SK-N-SH (cell line): ENCODE measurements around the gene DLGAP5. TPM values are rescaled to one million over a fixed set of nuclear protein-coding genes. Genes with fewer than 3 reads are reported as not detected.

Experiments
- CTCF ChIA-PET: fragments of 300-600, 350-600 bp; formaldehyde crosslinking; extraction: SDS; loops from one replicate; lab custom pipeline; 2021; lab: Yijun Ruan, JAX
- POLR2A ChIA-PET: fragments of 350-600 bp; sonication (Branson Sonifier 250); formaldehyde crosslinking; extraction: SDS; loops from one replicate; lab custom pipeline; 2020; ENCODE audit warnings: antibody characterized with exemption, inconsistent platforms; lab: Yijun Ruan, JAX
- DNase-seq: peaks from one replicate; pipeline ENCODE4 v3.0.0; 2012
- H2AFZ ChIP-seq: fragments of 200-600 bp; sonication (generic); 2 replicates; pipeline ENCODE4 v1.8.1; 2016; ENCODE audit warnings: antibody characterized with exemption, mild to moderate bottlenecking, low read depth
- H3F3A ChIP-seq: fragments of 200-600 bp; sonication (generic); replicated peaks from 2 replicates; pipeline ENCODE3; 2016; ENCODE audit warnings: antibody characterized with exemption, mild to moderate bottlenecking; ENCODE audit not compliant: insufficient read depth
- H3K27ac ChIP-seq, 2 experiments: fragments of 200-500 bp in 1 of 2; fragments of 200-600 bp in 1 of 2; sonication (Bioruptor generic) in 1 of 2; sonication (generic), shearing (Covaris generic) in 1 of 2; 2 replicates each; pipeline versions ENCODE4 v1.5.1 to v1.6.1; 2014 to 2016; ENCODE audit warnings: low read depth in 2 of 2, inconsistent platforms in 1 of 2, low read length in 1 of 2, mild to moderate bottlenecking in 1 of 2, mixed read lengths in 1 of 2
- H3K27me3 ChIP-seq: fragments of 200-600 bp; sonication (generic), shearing (Covaris generic); 2 replicates; pipeline ENCODE4 v1.6.1; 2016; ENCODE audit warnings: mixed run types; ENCODE audit not compliant: insufficient read depth
- H3K36me3 ChIP-seq, 2 experiments: fragments of 200-500 bp in 1 of 2; fragments of 200-600 bp in 1 of 2; sonication (Bioruptor generic) in 1 of 2; sonication (generic) in 1 of 2; replicated peaks in 1 of 2; 2 replicates each; pipeline versions ENCODE3 to v1.5.1; 2014 to 2016; ENCODE audit warnings: low read length in 1 of 2, mild to moderate bottlenecking in 1 of 2; ENCODE audit not compliant: insufficient read depth in 2 of 2, control insufficient read depth in 1 of 2
- H3K4me1 ChIP-seq, 2 experiments: fragments of 200-500 bp in 1 of 2; fragments of 200-600 bp in 1 of 2; sonication (Bioruptor generic) in 1 of 2; sonication (generic), shearing (Covaris generic) in 1 of 2; 2 replicates each; pipeline versions ENCODE4 v1.5.1 to v1.6.1; 2014 to 2016; ENCODE audit warnings: low read depth in 1 of 2, low read length in 1 of 2, mixed run types in 1 of 2; ENCODE audit not compliant: insufficient read depth in 2 of 2, control insufficient read depth in 1 of 2
- H3K4me2 ChIP-seq: fragments of 200-600 bp; sonication (generic), shearing (Covaris generic); 2 replicates; pipeline ENCODE4 v1.6.1; 2017; ENCODE audit warnings: mixed run types
- H3K4me3 ChIP-seq, 2 experiments: fragments of 200-500 bp in 1 of 2; fragments of 200-600 bp in 1 of 2; sonication (Bioruptor generic) in 1 of 2; sonication (generic), shearing (Covaris generic) in 1 of 2; 2 replicates each; pipeline versions ENCODE4 v1.5.1 to v1.8.1; 2014 to 2016; ENCODE audit warnings: low read depth in 2 of 2, inconsistent platforms in 1 of 2, low read length in 1 of 2, mild to moderate bottlenecking in 1 of 2, mixed read lengths in 1 of 2, moderate library complexity in 1 of 2
- H3K79me2 ChIP-seq: fragments of 200-600 bp; sonication (generic); 2 replicates; pipeline ENCODE4 v1.8.1; 2017; ENCODE audit warnings: mild to moderate bottlenecking; ENCODE audit not compliant: insufficient read depth
- H3K9ac ChIP-seq: fragments of 200-600 bp; sonication (generic); 2 replicates; pipeline ENCODE4 v1.6.1; 2017; ENCODE audit warnings: mixed run types
- H3K9me2 ChIP-seq: fragments of 200-600 bp; sonication (generic); 2 replicates; pipeline ENCODE4 v1.6.1; 2017; ENCODE audit warnings: mixed run types
- H3K9me3 ChIP-seq: fragments of 200-600 bp; sonication (generic); 2 replicates; pipeline ENCODE4 v1.6.1; 2017; ENCODE audit warnings: mixed run types, mild to moderate bottlenecking, moderate library complexity
- H4K20me1 ChIP-seq: fragments of 200-600 bp; sonication (generic); 2 replicates; pipeline ENCODE4 v1.6.1; 2017; ENCODE audit warnings: mild to moderate bottlenecking, mixed run types; ENCODE audit not compliant: insufficient read depth
- EZH2phosphoT487 ChIP-seq: fragments of 200-600 bp; sonication (generic); IDR thresholded peaks from 2 replicates; pipeline ENCODE4 v1.6.1; 2017; ENCODE audit warnings: low read depth, mixed run types, mild to moderate bottlenecking, antibody characterized with exemption, moderate library complexity, borderline replicate concordance
- FOSL2 ChIP-seq: IDR thresholded peaks from 2 replicates; pipeline ENCODE4 v1.4.0; 2012; ENCODE audit warnings: low read depth, mild to moderate bottlenecking, moderate library complexity, borderline replicate concordance
- GATA2 ChIP-seq: sonication (generic); formaldehyde crosslinking; IDR thresholded peaks from 2 replicates; pipeline ENCODE4 v1.5.0; 2020; ENCODE audit warnings: mild to moderate bottlenecking, missing genetic modification reagents
- IRF3 ChIP-seq: fragments of 150-350 bp; IDR thresholded peaks from 2 replicates; pipeline ENCODE4 v1.6.1; 2016; ENCODE audit warnings: mild to moderate bottlenecking, low read depth, low read length
- JUND ChIP-seq: IDR thresholded peaks from 2 replicates; pipeline ENCODE4 v1.4.0; 2012
- MEF2A ChIP-seq: IDR thresholded peaks from 2 replicates; pipeline ENCODE4 v1.4.0; 2012; ENCODE audit warnings: low read depth, borderline replicate concordance
- NFIC ChIP-seq: IDR thresholded peaks from 2 replicates; pipeline ENCODE4 v1.4.0; 2012; ENCODE audit warnings: borderline replicate concordance
- RAD21 ChIP-seq: IDR thresholded peaks from 2 replicates; pipeline ENCODE4 v1.6.1; 2012; ENCODE audit warnings: mild to moderate bottlenecking, low read length
- RCOR1 ChIP-seq: fragments of 150-350 bp; IDR thresholded peaks from 2 replicates; pipeline ENCODE4 v1.6.1; 2017; ENCODE audit warnings: antibody characterized with exemption, low read length
- SIN3A ChIP-seq: IDR thresholded peaks from 2 replicates; pipeline ENCODE4 v1.6.1; 2012; ENCODE audit warnings: low read depth, mild to moderate bottlenecking, low read length, moderate library complexity, borderline replicate concordance
- TAF1 ChIP-seq: IDR thresholded peaks from 2 replicates; pipeline ENCODE4 v1.6.1; 2012; ENCODE audit warnings: low read depth, mild to moderate bottlenecking, low read length, moderate library complexity, borderline replicate concordance
- TEAD4 ChIP-seq: IDR thresholded peaks from 2 replicates; pipeline ENCODE4 v1.4.0; 2012; ENCODE audit warnings: mild to moderate bottlenecking, borderline replicate concordance; ENCODE audit not compliant: insufficient read depth
- WGBS: methylation state at CpG from one replicate; pipeline ENCODE4 v1.1.6; 2017; ENCODE audit warnings: low lambda C conversion rate; 5-methylcytosine and 5-hydroxymethylcytosine counted together
- polyA plus RNA-seq, 3 experiments: library from polyadenylated mRNA; depleted of rRNA; stranded (reverse); fragments of >200 nt; gene quantifications; 2 replicates each; pipeline ENCODE4 v1.2.3, GENCODE V29; 2012
- TF ChIP-seq, protein P1 (sequence below): fragments of 200-600 bp; sonication (generic); IDR thresholded peaks from 2 replicates; pipeline ENCODE4 v1.6.1; 2017; ENCODE audit warnings: antibody characterized with exemption, mild to moderate bottlenecking, moderate library complexity
- TF ChIP-seq, protein P2 (sequence below): IDR thresholded peaks from 2 replicates; pipeline ENCODE4 v1.4.0; 2012; ENCODE audit warnings: low read depth
- TF ChIP-seq, protein P3 (sequence below): IDR thresholded peaks from 2 replicates; pipeline ENCODE4 v1.4.0; 2012; ENCODE audit warnings: low read depth, borderline replicate concordance

The DLGAP5 gene
- polyA plus RNA-seq, 1 of the 3 experiments (the other 2 are of a cell fraction): 6.4 TPM

GRCh38 chr14:55102141-55102621, 89.2 kb downstream of the DLGAP5 start (continued):
- TF ChIP-seq, protein P1, sequence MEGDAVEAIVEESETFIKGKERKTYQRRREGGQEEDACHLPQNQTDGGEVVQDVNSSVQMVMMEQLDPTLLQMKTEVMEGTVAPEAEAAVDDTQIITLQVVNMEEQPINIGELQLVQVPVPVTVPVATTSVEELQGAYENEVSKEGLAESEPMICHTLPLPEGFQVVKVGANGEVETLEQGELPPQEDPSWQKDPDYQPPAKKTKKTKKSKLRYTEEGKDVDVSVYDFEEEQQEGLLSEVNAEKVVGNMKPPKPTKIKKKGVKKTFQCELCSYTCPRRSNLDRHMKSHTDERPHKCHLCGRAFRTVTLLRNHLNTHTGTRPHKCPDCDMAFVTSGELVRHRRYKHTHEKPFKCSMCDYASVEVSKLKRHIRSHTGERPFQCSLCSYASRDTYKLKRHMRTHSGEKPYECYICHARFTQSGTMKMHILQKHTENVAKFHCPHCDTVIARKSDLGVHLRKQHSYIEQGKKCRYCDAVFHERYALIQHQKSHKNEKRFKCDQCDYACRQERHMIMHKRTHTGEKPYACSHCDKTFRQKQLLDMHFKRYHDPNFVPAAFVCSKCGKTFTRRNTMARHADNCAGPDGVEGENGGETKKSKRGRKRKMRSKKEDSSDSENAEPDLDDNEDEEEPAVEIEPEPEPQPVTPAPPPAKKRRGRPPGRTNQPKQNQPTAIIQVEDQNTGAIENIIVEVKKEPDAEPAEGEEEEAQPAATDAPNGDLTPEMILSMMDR: no peak
- TF ChIP-seq, protein P2, sequence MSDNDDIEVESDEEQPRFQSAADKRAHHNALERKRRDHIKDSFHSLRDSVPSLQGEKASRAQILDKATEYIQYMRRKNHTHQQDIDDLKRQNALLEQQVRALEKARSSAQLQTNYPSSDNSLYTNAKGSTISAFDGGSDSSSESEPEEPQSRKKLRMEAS: peak; percentile 71
- TF ChIP-seq, protein P3, sequence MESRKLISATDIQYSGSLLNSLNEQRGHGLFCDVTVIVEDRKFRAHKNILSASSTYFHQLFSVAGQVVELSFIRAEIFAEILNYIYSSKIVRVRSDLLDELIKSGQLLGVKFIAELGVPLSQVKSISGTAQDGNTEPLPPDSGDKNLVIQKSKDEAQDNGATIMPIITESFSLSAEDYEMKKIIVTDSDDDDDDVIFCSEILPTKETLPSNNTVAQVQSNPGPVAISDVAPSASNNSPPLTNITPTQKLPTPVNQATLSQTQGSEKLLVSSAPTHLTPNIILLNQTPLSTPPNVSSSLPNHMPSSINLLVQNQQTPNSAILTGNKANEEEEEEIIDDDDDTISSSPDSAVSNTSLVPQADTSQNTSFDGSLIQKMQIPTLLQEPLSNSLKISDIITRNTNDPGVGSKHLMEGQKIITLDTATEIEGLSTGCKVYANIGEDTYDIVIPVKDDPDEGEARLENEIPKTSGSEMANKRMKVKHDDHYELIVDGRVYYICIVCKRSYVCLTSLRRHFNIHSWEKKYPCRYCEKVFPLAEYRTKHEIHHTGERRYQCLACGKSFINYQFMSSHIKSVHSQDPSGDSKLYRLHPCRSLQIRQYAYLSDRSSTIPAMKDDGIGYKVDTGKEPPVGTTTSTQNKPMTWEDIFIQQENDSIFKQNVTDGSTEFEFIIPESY: no peak
- TF ChIP-seq NFIC (peak; percentile 87), GATA2 (no peak), TEAD4 (peak; percentile 60; the same call in 1 of the 2 replicates)

GRCh38 chr14:55101698-55102097, 89.7 kb downstream of the DLGAP5 start:
- peak overlapping the region; percentile 87 to 89 for H3K27ac ChIP-seq
- peak overlapping the region; percentile 77 for H2AFZ ChIP-seq
- 97% methylated on average over 5 of the region's 5 CpGs for WGBS
- no peak overlapping the region for H3K4me3 ChIP-seq
- POLR2A ChIA-PET: interaction anchor here (0.9 to 1.3 kb wide), 3 partner anchors 9 to 21 kb away, joined by 4 to 8 read pairs (median 5); no protein-coding TSS in a partner anchor
- H3K4me2 ChIP-seq: no peak overlapping the region
- H3K9ac ChIP-seq: no peak overlapping the region; the same call in 1 of the 2 replicates
- no peaks in the 10 kb centered on the region for H3K27me3 ChIP-seq
- H3F3A ChIP-seq: peaks cover 15% of the 10 kb centered on the region
- H3K79me2 ChIP-seq: no peaks in the 10 kb centered on the region
- peaks cover 16 to 20% of the 10 kb centered on the region in 2 experiments for H3K4me1 ChIP-seq
- no peaks in the 10 kb centered on the region for H4K20me1 ChIP-seq
- no peaks in the 10 kb centered on the region for H3K9me3 ChIP-seq
- H3K36me3 ChIP-seq: no peaks in the 10 kb centered on the region
- DNase-seq: no peak
- TF ChIP-seq RAD21: no peak
- no peak for TF ChIP-seq JUND
- no peak for TF ChIP-seq FOSL2
- TF ChIP-seq IRF3: no peak
- no peak for TF ChIP-seq EZH2phosphoT487
- TF ChIP-seq SIN3A: no peak
- no peak for TF ChIP-seq TAF1
- TF ChIP-seq RCOR1: no peak
- TF ChIP-seq, protein P3: no peak
- TF ChIP-seq MEF2A: no peak
- TF ChIP-seq, all 33 proteins: peak for 0
- CTCF ChIA-PET: interaction anchor here (1.1 to 2.9 kb wide), 4 partner anchors 9 to 59 kb away, joined by 3 to 13 read pairs (median 7); partner anchors contain the start of gene MAPK1IP1L
- no peaks in the 10 kb centered on the region for H3K9me2 ChIP-seq
